K562 (cell line): ENCODE data around the gene CDC25B. TPM values are rescaled to one million over a fixed set of nuclear protein-coding genes. Genes with fewer than 3 reads are reported as not detected.

Experiments used
- BHLHE40 ChIP-seq: IDR thresholded peaks from 2 replicates; pipeline ENCODE4 v1.6.1; 2011; ENCODE audit warnings: low read length, improper control_type of control experiment
- CHD2 ChIP-seq: IDR thresholded peaks from 2 replicates; pipeline ENCODE4 v1.6.1; 2011; ENCODE audit warnings: low read depth, low read length
- CTBP1 ChIP-seq: fragments of 450-650 bp; IDR thresholded peaks from 2 replicates; pipeline ENCODE4 v1.6.1; 2016; ENCODE audit warnings: borderline replicate concordance
- FOXA3 ChIP-seq, 2 experiments: fragments of 450-650 bp in 1 of 2; sonication (generic) in 1 of 2; formaldehyde crosslinking; IDR thresholded peaks in 1 of 2; conservative IDR thresholded peaks in 1 of 2; 2 replicates each; pipeline versions ENCODE4 v1.4.0 to v1.8.0; 2020 to 2022; ENCODE audit warnings: mild to moderate bottlenecking in 2 of 2, missing genetic modification reagents in 1 of 2
- GABPA ChIP-seq: fragments of 200-800 bp; sonication (Bioruptor generic); conservative IDR thresholded peaks from 2 replicates; pipeline ENCODE4 v1.6.1; 2016; ENCODE audit warnings: low read depth, missing genetic modification characterization, missing compliant biosample characterization
- L3MBTL2 ChIP-seq: fragments of 450-650 bp; IDR thresholded peaks from 2 replicates; pipeline ENCODE4 v1.6.1; 2016; ENCODE audit warnings: mild to moderate bottlenecking, moderate library complexity
- MAFF ChIP-seq: IDR thresholded peaks from 2 replicates; pipeline ENCODE4 v1.6.1; 2012; ENCODE audit warnings: low read length, improper control_type of control experiment
- MTA3 ChIP-seq: fragments of 450-650 bp; formaldehyde crosslinking; IDR thresholded peaks from 2 replicates; pipeline ENCODE4 v1.6.1; 2017; ENCODE audit warnings: mild to moderate bottlenecking, borderline replicate concordance
- NFYB ChIP-seq: IDR thresholded peaks from 2 replicates; pipeline ENCODE4 v1.6.1; 2011; ENCODE audit warnings: mild to moderate bottlenecking, moderate library complexity; ENCODE audit not compliant: insufficient read length; ENCODE audit errors: extremely low read depth
- PHF20 ChIP-seq: fragments of 450-650 bp; IDR thresholded peaks from 2 replicates; pipeline ENCODE4 v1.6.1; 2018; ENCODE audit not compliant: partially characterized antibody
- PHF8 ChIP-seq: fragments of 200-600 bp; sonication (generic); IDR thresholded peaks from 2 replicates; pipeline ENCODE4 v1.6.1; 2012; ENCODE audit warnings: mixed run types, mild to moderate bottlenecking, inconsistent platforms, low read length, moderate library complexity, borderline replicate concordance
- PTBP1 ChIP-seq: fragments of 200-400 bp; formaldehyde crosslinking; IDR thresholded peaks from 2 replicates; pipeline ENCODE4 v1.6.1; 2017; ENCODE audit warnings: low read depth, low read length
- RB1 ChIP-seq: fragments of 450-650 bp; IDR thresholded peaks from 2 replicates; pipeline ENCODE4 v1.6.1; 2017; ENCODE audit warnings: low read depth, mild to moderate bottlenecking
- ZNF146 ChIP-seq: IDR thresholded peaks from one replicate; pipeline ENCODE4 v1.6.1; 2018; ENCODE audit warnings: missing compliant biosample characterization; ENCODE audit not compliant: unreplicated experiment
- polyA plus RNA-seq, 8 experiments: library from polyadenylated mRNA; depleted of rRNA in 4 of 8; stranded (reverse) in 5 of 8; unstranded in 3 of 8; fragments of >200 nt; fragmentation: Nextera tagmentation in 2 of 8; fragmentation: Illumina TruSeq in 1 of 8; extraction: Ambion mirVana in 2 of 8; extraction: Trizol in 1 of 8; gene quantifications; 2 replicates each; pipeline versions ENCODE4 v1.2.1 to v1.2.3, GENCODE V29; 2011 to 2014; ENCODE audit warnings: inconsistent platforms in 1 of 8, missing spikeins in 1 of 8
- total RNA-seq, 7 experiments: library from RNA; depleted of rRNA in 6 of 7; stranded (reverse); fragments of >200 nt in 6 of 7; fragmentation: Illumina TruSeq in 2 of 7; extraction: Trizol in 2 of 7; gene quantifications; 2 replicates each; pipeline versions ENCODE4 v1.2.1 to v1.2.3, GENCODE V29; 2011 to 2021; ENCODE audit warnings: low replicate concordance in 1 of 7
- TF ChIP-seq, protein P1 (sequence below), 2 experiments: fragments of 450-650 bp in 1 of 2; sonication (generic) in 1 of 2; formaldehyde crosslinking in 1 of 2; IDR thresholded peaks; 2 replicates each; pipeline versions ENCODE4 v1.7.1 to v1.9.0; 2016 to 2022; ENCODE audit warnings: inconsistent platforms in 1 of 2, mild to moderate bottlenecking in 1 of 2, missing genetic modification reagents in 1 of 2

The CDC25B gene
- total and polyA plus RNA-seq, 9 of the 15 experiments (the other 6 are each of a cell fraction or from before 2014, with no cell fraction given), result 2.3 to 35.7 (median 9.5) TPM

- TF ChIP-seq, protein P1, sequence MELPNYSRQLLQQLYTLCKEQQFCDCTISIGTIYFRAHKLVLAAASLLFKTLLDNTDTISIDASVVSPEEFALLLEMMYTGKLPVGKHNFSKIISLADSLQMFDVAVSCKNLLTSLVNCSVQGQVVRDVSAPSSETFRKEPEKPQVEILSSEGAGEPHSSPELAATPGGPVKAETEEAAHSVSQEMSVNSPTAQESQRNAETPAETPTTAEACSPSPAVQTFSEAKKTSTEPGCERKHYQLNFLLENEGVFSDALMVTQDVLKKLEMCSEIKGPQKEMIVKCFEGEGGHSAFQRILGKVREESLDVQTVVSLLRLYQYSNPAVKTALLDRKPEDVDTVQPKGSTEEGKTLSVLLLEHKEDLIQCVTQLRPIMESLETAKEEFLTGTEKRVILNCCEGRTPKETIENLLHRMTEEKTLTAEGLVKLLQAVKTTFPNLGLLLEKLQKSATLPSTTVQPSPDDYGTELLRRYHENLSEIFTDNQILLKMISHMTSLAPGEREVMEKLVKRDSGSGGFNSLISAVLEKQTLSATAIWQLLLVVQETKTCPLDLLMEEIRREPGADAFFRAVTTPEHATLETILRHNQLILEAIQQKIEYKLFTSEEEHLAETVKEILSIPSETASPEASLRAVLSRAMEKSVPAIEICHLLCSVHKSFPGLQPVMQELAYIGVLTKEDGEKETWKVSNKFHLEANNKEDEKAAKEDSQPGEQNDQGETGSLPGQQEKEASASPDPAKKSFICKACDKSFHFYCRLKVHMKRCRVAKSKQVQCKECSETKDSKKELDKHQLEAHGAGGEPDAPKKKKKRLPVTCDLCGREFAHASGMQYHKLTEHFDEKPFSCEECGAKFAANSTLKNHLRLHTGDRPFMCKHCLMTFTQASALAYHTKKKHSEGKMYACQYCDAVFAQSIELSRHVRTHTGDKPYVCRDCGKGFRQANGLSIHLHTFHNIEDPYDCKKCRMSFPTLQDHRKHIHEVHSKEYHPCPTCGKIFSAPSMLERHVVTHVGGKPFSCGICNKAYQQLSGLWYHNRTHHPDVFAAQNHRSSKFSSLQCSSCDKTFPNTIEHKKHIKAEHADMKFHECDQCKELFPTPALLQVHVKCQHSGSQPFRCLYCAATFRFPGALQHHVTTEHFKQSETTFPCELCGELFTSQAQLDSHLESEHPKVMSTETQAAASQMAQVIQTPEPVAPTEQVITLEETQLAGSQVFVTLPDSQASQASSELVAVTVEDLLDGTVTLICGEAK (IDR thresholded peaks at IDR 0.05), result 0 out of 2 replicates have a peak, but pooled peaks have one; percentile 21
- TF ChIP-seq, protein P1 (CRISPR knock-in tag; IDR thresholded peaks at IDR 0.05), result peak; percentile 46; the same call in 1 of the 2 replicates
- peak; percentile 59; the same call in 1 of the 2 replicates for TF ChIP-seq L3MBTL2
- TF ChIP-seq CTBP1, result peak; percentile 70
- 0 out of 2 replicates have a peak, but pooled peaks have one; percentile 5 for TF ChIP-seq BHLHE40
- no peak for TF ChIP-seq MAFF
- peak; percentile 71 for TF ChIP-seq CHD2
- TF ChIP-seq PHF20, result peak; percentile 75
- peak in 1 of 2 experiments; percentile 84; a peak in 2 of 4 replicates for TF ChIP-seq FOXA3 (CRISPR knock-in tag; conservative IDR thresholded peaks at IDR 0.05 in 1 of 2, IDR thresholded peaks at IDR 0.05 in 1 of 2)
- TF ChIP-seq ZNF146, result peak; percentile 62
- peak; percentile 77; the same call in 1 of the 2 replicates for TF ChIP-seq PHF8
- peak; percentile 67; the same call in 1 of the 2 replicates for TF ChIP-seq RB1
- TF ChIP-seq GABPA (tag), result peak; percentile 62
- peak; percentile 63; the same call in 1 of the 2 replicates for TF ChIP-seq MTA3
- TF ChIP-seq PTBP1, result peak; percentile 88; the same call in 1 of the 2 replicates
- TF ChIP-seq NFYB, result peak; percentile 5
Measured at GRCh38 chr20:3795511-3796468, at the start of gene CDC25B (continued).
